Measurements from ENCODE around the gene C12orf56. TPM values are rescaled to one million over a fixed set of nuclear protein-coding genes. Genes with fewer than 3 reads are reported as not detected.

C12orf56 gene
- polyA plus RNA-seq, 2 of the 4 experiments (the other 2 are of a cell fraction) = 0.05 to 0.22 TPM

DNA sequence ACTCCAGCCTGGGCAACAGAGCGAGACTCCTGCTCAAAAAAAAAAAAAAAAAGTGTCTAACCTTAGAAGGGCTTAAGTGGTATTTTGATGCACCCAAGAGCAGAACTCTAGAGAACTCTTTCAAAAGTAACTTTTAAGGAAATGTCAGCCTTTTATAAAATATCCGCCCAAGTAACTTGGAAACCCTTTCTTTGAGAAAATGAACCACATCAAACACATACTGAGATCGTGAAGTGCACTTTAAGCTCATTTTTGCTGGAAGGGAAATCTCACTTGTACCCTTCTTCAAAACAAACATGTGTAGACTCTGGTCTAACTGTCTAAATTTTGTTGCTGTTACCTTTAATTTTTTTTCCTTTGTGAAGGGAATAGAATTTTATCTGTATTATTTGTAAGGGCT lies 5.5 kb downstream of the C12orf56 start:
- H3K27ac ChIP-seq = no peak overlapping the region
- TF ChIP-seq MAFK (IDR thresholded peaks at IDR 0.05; ENCODE audit: partially characterized antibody) = no peak
- TF ChIP-seq, protein P1, sequence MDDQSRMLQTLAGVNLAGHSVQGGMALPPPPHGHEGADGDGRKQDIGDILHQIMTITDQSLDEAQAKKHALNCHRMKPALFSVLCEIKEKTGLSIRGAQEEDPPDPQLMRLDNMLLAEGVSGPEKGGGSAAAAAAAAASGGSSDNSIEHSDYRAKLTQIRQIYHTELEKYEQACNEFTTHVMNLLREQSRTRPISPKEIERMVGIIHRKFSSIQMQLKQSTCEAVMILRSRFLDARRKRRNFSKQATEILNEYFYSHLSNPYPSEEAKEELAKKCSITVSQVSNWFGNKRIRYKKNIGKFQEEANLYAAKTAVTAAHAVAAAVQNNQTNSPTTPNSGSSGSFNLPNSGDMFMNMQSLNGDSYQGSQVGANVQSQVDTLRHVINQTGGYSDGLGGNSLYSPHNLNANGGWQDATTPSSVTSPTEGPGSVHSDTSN (IDR thresholded peaks at IDR 0.05) = no peak
- TF ChIP-seq, protein P2, sequence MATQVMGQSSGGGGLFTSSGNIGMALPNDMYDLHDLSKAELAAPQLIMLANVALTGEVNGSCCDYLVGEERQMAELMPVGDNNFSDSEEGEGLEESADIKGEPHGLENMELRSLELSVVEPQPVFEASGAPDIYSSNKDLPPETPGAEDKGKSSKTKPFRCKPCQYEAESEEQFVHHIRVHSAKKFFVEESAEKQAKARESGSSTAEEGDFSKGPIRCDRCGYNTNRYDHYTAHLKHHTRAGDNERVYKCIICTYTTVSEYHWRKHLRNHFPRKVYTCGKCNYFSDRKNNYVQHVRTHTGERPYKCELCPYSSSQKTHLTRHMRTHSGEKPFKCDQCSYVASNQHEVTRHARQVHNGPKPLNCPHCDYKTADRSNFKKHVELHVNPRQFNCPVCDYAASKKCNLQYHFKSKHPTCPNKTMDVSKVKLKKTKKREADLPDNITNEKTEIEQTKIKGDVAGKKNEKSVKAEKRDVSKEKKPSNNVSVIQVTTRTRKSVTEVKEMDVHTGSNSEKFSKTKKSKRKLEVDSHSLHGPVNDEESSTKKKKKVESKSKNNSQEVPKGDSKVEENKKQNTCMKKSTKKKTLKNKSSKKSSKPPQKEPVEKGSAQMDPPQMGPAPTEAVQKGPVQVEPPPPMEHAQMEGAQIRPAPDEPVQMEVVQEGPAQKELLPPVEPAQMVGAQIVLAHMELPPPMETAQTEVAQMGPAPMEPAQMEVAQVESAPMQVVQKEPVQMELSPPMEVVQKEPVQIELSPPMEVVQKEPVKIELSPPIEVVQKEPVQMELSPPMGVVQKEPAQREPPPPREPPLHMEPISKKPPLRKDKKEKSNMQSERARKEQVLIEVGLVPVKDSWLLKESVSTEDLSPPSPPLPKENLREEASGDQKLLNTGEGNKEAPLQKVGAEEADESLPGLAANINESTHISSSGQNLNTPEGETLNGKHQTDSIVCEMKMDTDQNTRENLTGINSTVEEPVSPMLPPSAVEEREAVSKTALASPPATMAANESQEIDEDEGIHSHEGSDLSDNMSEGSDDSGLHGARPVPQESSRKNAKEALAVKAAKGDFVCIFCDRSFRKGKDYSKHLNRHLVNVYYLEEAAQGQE (IDR thresholded peaks at IDR 0.05) = no peak
- TF ChIP-seq BHLHE40 (IDR thresholded peaks at IDR 0.05; ENCODE audit: low read depth, low read length) = no peak
- TF ChIP-seq RAD21 (conservative IDR thresholded peaks at IDR 0.05 in 1 of 2, IDR thresholded peaks at IDR 0.05 in 1 of 2) = no peak
- TF ChIP-seq NFE2L2 (conservative IDR thresholded peaks at IDR 0.05; ENCODE audit: low read length) = no peak
- TF ChIP-seq, protein P3, sequence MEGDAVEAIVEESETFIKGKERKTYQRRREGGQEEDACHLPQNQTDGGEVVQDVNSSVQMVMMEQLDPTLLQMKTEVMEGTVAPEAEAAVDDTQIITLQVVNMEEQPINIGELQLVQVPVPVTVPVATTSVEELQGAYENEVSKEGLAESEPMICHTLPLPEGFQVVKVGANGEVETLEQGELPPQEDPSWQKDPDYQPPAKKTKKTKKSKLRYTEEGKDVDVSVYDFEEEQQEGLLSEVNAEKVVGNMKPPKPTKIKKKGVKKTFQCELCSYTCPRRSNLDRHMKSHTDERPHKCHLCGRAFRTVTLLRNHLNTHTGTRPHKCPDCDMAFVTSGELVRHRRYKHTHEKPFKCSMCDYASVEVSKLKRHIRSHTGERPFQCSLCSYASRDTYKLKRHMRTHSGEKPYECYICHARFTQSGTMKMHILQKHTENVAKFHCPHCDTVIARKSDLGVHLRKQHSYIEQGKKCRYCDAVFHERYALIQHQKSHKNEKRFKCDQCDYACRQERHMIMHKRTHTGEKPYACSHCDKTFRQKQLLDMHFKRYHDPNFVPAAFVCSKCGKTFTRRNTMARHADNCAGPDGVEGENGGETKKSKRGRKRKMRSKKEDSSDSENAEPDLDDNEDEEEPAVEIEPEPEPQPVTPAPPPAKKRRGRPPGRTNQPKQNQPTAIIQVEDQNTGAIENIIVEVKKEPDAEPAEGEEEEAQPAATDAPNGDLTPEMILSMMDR (IDR thresholded peaks at IDR 0.05) = no peak
- no peaks in the 10 kb centered on the region for H3K4me1 ChIP-seq
- no peak overlapping the region for H3K4me2 ChIP-seq
- DNase-seq (ENCODE audit: low read depth in 1 of 2, low spot score in 1 of 2) (no peak), FAIRE-seq (no peak), ATAC-seq (no peak)
- ChIA-PET CTCF (interaction anchor here (0.7 to 1.3 kb wide), 2 partner anchors 11 to 122 kb away, joined by 3 to 4 read pairs; no protein-coding TSS in a partner anchor), POLR2A (interaction anchor here (0.7 kb wide), 1 partner anchor 9 kb away, joined by 3 read pairs; no protein-coding TSS in a partner anchor)
- WGBS (ENCODE audit: missing lambda C conversion rate) = 92% methylated on average over 3 of the region's 3 CpGs
- H3K9me3 ChIP-seq = 0 out of 3 replicates have a peak, but pooled peaks cover 8% of the 10 kb centered on the region
- no peak overlapping the region for H3K4me3 ChIP-seq

DNA sequence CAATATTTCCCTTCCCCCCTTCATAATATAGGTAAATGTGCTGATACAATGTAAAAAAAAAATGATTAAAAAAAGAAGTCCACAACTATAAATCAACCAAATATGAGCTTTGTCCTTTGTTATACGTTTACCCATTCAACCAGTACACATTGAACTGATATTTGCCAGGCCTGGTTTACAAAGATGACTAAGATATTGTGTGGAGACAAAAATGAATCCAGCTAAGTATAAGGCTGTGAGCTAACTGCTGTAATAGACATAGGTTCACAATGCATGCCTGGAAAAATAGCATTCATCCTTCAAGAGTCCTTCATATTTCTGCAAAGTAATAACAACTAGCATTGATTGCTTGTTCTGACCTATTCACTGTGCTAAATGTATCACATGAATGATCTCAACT lies 6.9 kb downstream of the C12orf56 start:
- no peak for ATAC-seq
- no peak overlapping the region for H3K4me2 ChIP-seq
- H3K4me1 ChIP-seq = no peaks in the 10 kb centered on the region
- ChIA-PET POLR2A (no interaction called here), CTCF (interaction anchor here (1.1 kb wide), 1 partner anchor 557 kb away, joined by 3 read pairs; no protein-coding TSS in a partner anchor)
- DNase-seq (ENCODE audit: low read depth in 1 of 2, low spot score in 1 of 2) = no peak
- 0 out of 3 replicates have a peak, but pooled peaks cover 8% of the 10 kb centered on the region for H3K9me3 ChIP-seq
- FAIRE-seq = no peak
- no peak for TF ChIP-seq PHF8 (IDR thresholded peaks at IDR 0.05; ENCODE audit: borderline replicate concordance, low read depth)
- TF ChIP-seq, protein P2 (IDR thresholded peaks at IDR 0.05) = no peak
- H3K4me3 ChIP-seq = no peak overlapping the region
- H3K27ac ChIP-seq = no peak overlapping the region
- WGBS (ENCODE audit: missing lambda C conversion rate) = 57% methylated on average over 1 of the region's 1 CpG

DNA sequence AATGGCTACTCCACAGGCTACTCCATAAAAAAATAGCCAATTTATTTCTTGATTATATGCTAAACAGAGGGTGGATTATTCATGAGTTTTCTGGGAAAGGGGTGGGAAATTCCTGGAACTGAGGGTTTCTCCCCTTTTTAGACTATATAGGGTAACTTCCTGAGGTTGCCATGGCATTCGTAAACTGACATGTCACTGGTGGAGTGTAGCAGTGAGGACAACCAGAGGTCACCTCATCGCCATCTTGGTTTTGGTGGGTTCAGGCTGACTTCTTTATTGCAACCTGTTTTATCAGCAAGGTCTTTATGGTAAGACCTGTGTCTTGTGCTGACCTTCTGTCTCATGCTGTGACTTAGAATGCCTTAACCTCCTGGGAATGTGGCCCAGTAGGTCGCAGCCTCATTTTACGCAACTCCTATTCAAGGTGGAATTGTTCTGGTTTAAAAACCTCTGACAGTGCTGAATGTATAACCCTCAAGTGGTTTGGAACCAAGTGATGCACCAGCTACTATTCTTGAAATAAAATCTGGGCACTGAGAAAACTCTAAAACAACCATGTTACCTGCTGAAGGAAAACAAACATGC lies 27.7 kb downstream of the C12orf56 start:
- no peak overlapping the region for H3K4me2 ChIP-seq
- H3K4me3 ChIP-seq = no peak overlapping the region
- CTCF ChIA-PET = interaction anchor here (0.6 kb wide), 1 partner anchor 31 kb away, joined by 3 read pairs; no protein-coding TSS in a partner anchor
- no peak overlapping the region for H3K27ac ChIP-seq
- H3K4me1 ChIP-seq = no peaks in the 10 kb centered on the region
- POLR2A ChIA-PET = no interaction called here
- no peaks in the 10 kb centered on the region for H3K9me3 ChIP-seq
- DNase-seq (ENCODE audit: low read depth in 1 of 2, low spot score in 1 of 2) (no peak), FAIRE-seq (no peak), ATAC-seq (no peak)
- 73% methylated on average over 4 of the region's 4 CpGs for WGBS (ENCODE audit: missing lambda C conversion rate)
- TF ChIP-seq, protein P4, sequence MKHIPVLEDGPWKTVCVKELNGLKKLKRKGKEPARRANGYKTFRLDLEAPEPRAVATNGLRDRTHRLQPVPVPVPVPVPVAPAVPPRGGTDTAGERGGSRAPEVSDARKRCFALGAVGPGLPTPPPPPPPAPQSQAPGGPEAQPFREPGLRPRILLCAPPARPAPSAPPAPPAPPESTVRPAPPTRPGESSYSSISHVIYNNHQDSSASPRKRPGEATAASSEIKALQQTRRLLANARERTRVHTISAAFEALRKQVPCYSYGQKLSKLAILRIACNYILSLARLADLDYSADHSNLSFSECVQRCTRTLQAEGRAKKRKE (CRISPR knock-in tag; IDR thresholded peaks at IDR 0.05; ENCODE audit: low read depth) = no peak
- TF ChIP-seq, protein P5, sequence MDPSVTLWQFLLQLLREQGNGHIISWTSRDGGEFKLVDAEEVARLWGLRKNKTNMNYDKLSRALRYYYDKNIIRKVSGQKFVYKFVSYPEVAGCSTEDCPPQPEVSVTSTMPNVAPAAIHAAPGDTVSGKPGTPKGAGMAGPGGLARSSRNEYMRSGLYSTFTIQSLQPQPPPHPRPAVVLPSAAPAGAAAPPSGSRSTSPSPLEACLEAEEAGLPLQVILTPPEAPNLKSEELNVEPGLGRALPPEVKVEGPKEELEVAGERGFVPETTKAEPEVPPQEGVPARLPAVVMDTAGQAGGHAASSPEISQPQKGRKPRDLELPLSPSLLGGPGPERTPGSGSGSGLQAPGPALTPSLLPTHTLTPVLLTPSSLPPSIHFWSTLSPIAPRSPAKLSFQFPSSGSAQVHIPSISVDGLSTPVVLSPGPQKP (IDR thresholded peaks at IDR 0.05; ENCODE audit: low read depth, low read length) = no peak
- TF ChIP-seq HOXB13 (CRISPR knock-in tag; IDR thresholded peaks at IDR 0.05; ENCODE audit: low read depth) = no peak
- TF ChIP-seq CHD2 (IDR thresholded peaks at IDR 0.05; ENCODE audit: low read length, partially characterized antibody) = no peak
- TF ChIP-seq JUNB (IDR thresholded peaks at IDR 0.05) = no peak
- TF ChIP-seq FOXS1 (CRISPR knock-in tag; IDR thresholded peaks at IDR 0.05) = no peak
- no peak for TF ChIP-seq JUN (IDR thresholded peaks at IDR 0.05)
- TF ChIP-seq, protein P3 (IDR thresholded peaks at IDR 0.05) = no peak

Measured in A549 (cell line).